Psoas muscle (tissue), 8 donors: Measurements from ENCODE around the gene DNM3. TPM values are rescaled to one million over a fixed set of nuclear protein-coding genes. Genes with fewer than 3 reads are reported as not detected.
A peak's percentile ranks its signal among the peaks of the same experiment; 100 is the strongest.

Experiments
- ATAC-seq, 4 donors: fragments of 200-7000 bp; cut with Tn5 transposase; one replicate each; pipeline ENCODE4 v1.9.1; 2020; ENCODE audit warnings: moderate library complexity in 3 of 4, mild to moderate bottlenecking in 2 of 4
- DNase-seq, 2 donors: peaks; one replicate each; pipeline ENCODE4 v3.0.0-alpha.2; 2020
- H3K27ac ChIP-seq: fragments of 200-600 bp; one replicate; pipeline ENCODE4 v1.8.0; 2022
- H3K27me3 ChIP-seq, 3 donors: fragments of 200-600 bp in 1 of 3; one replicate each; pipeline versions ENCODE4 v1.6.1 to v1.8.0; 2013 to 2022; ENCODE audit warnings: low read length in 2 of 3, mild to moderate bottlenecking in 2 of 3, moderate library complexity in 1 of 3; ENCODE audit not compliant: insufficient read depth in 3 of 3
- H3K36me3 ChIP-seq, 2 donors: fragments of 200-600 bp in 1 of 2; one replicate each; pipeline versions ENCODE4 v1.6.1 to v1.8.0; 2013 to 2022; ENCODE audit warnings: low read depth in 1 of 2, mild to moderate bottlenecking in 1 of 2, moderate library complexity in 1 of 2; ENCODE audit not compliant: insufficient read depth in 1 of 2
- H3K4me1 ChIP-seq: fragments of 200-600 bp; one replicate; pipeline ENCODE4 v1.8.0; 2022
- H3K4me3 ChIP-seq: fragments of 200-600 bp; one replicate; pipeline ENCODE4 v1.8.0; 2022; ENCODE audit warnings: mild to moderate bottlenecking
- H3K9me3 ChIP-seq: fragments of 200-600 bp; one replicate; pipeline ENCODE4 v1.8.0; 2022
- CTCF ChIP-seq: fragments of 200-600 bp; IDR thresholded peaks from one replicate; pipeline ENCODE4 v1.8.0; 2022; ENCODE audit warnings: antibody characterized with exemption
- WGBS, 3 donors: extraction: QIAGEN DNeasy Blood & Tissue Kit; methylation state at CpG; one replicate each; pipeline versions ENCODE4 v1.1.6 to v1.1.7; 2013; 5-methylcytosine and 5-hydroxymethylcytosine counted together
- intact Hi-C, 2 donors: fragments of 100-400 bp; cut with DNase I; formaldehyde crosslinking; loops; one replicate each; pipeline versions ENCODE4 v1.11.0 to v1.14.2; 2022
- polyA plus RNA-seq, 3 donors: library from polyadenylated mRNA; stranded (reverse); fragments of 200-250 nt; gene quantifications; one replicate each; pipeline ENCODE4 v1.2.3, GENCODE V29; 2013
- total RNA-seq, 4 donors: library from RNA; stranded (reverse); fragmentation: NEBNext Ultra II Directional in 2 of 4; extraction: Animal tissue kit (Norgen Biotek cat#: 25700) in 2 of 4; gene quantifications; one replicate each; pipeline versions ENCODE4 v1.2.1 to v1.2.4, GENCODE V29; 2021 to 2023
- donor health status: healthy with polysubstance abuse.
- donor health status: DM: no; HTN: no; CAD: no; lungs with moderate emphysema.
- donor health status: Bipolar disorder and iron deficiency.
- donor health status: healthy.
- donor health status: DM: yes; HTN: yes; CAD: no.
- donor health status: DM: no; HTN: no; CAD: no.
- donor health status: DM: no; HTN: no; CAD: no.
- donor health status: DM: yes; HTN: yes; CAD: no.

DNM3 gene
- total and polyA plus RNA-seq, 7 donors, result 0.31 to 1.0 (median 0.77) TPM

GRCh38 chr1:172201572-172201971 is 360.3 kb downstream of the DNM3 start:
- no peak for TF ChIP-seq CTCF
- Histone ChIP-seq H3K4me3 (no peak overlapping the region), H3K9me3 (peaks cover 13% of the 10 kb centered on the region), H3K27ac (no peak overlapping the region), H3K4me1 (no peaks in the 10 kb centered on the region), H3K36me3 (no peaks in the 10 kb centered on the region), H3K27me3 (no peaks in the 10 kb centered on the region)
- ATAC-seq, result no peak
- WGBS, 3 donors, result 61 to 85% (median 82%) methylated on average over 3 of the region's 3 CpGs
- intact Hi-C loops, result no loop called here
- DNase-seq, result no peak

DNA sequence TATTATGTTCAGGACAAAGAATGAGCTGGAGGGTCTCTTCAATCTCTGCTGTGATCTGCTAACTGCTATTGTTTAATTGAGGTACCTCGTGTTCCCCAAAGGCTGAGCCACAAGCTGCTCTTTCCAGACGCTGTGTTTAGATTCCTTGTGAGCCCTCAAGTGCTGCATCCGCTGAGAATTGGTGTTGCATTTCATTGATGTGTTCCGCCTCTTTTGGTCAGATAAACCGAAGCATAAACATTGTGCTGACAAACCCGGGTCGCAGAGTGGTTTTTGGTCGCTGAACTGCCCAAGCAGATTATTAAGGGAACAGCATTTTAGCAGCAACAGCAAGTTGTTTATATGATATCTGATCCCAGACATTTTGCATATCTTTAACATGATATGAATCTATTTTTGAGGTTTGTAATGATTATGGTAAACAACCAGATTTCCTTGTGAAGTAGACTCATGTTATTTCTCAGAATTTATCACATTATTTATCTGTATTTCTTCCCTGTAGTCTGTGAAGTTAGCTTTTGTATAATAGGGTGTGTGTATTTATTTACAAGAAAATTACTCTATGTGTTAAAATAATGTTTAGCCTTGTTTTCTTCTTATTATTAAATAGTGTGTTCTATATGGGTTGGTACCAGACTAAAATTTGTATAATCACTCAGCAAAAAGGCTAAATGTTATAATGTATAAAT is 362.0 kb downstream of the DNM3 start:
- DNase-seq, result no peak
- no peak for ATAC-seq
- Histone ChIP-seq H3K9me3 (peaks cover 3% of the 10 kb centered on the region), H3K4me3 (peak overlapping the region; percentile 2), H3K36me3 (no peaks in the 10 kb centered on the region), H3K27ac (no peak overlapping the region), H3K27me3 (no peaks in the 10 kb centered on the region), H3K4me1 (no peaks in the 10 kb centered on the region)
- WGBS, 3 donors, result 26 to 36% (median 35%) methylated on average over 8 of the region's 8 CpGs
- TF ChIP-seq CTCF, result no peak
- intact Hi-C loops, result no loop called here

- DNase-seq (no peak), ATAC-seq (no peak)
- H3K9me3 ChIP-seq, result peaks cover 3% of the 10 kb centered on the region
- no peak for TF ChIP-seq CTCF
- no peak overlapping the region for H3K4me3 ChIP-seq
- no peaks in the 10 kb centered on the region for H3K4me1 ChIP-seq
- no peaks in the 10 kb centered on the region for H3K36me3 ChIP-seq
- intact Hi-C loops, result no loop called here
- H3K27ac ChIP-seq, result no peak overlapping the region
- H3K27me3 ChIP-seq, result no peaks in the 10 kb centered on the region
Measured at GRCh38 chr1:172203902-172204301, 362.6 kb downstream of the DNM3 start.

- Histone ChIP-seq H3K4me3 (no peak overlapping the region), H3K27me3 (no peaks in the 10 kb centered on the region), H3K27ac (no peak overlapping the region), H3K9me3 (no peaks in the 10 kb centered on the region), H3K4me1 (no peaks in the 10 kb centered on the region), H3K36me3 (no peaks in the 10 kb centered on the region)
- intact Hi-C loops, result no loop called here
- DNase-seq (no peak), ATAC-seq (no peak)
- no peak for TF ChIP-seq CTCF
Measured at GRCh38 chr1:172206256-172206655, 365.0 kb downstream of the DNM3 start.

DNA sequence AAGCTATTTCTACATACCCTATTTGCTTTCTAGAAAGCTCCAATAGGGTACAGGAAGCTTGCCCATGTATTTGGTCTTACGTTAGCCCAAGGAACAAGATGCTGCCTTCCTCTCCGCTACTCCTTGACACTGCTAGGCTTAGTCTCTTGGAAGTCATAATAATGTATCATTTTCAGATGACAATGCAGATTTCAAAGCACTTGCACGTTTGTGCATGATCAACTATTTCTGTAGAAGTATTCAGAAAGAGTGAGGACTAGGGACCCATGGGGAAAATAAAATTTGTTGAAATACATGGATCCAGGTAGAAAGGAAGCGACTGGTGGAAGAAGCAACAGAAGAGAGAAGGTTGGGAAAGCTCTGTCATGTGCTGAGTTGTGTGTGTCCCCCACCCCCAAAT is 367.3 kb downstream of the DNM3 start:
- 86 to 92% (median 89%) methylated on average over 4 of the region's 4 CpGs for WGBS, 3 donors
- DNase-seq, result no peak
- no peaks in the 10 kb centered on the region for H3K36me3 ChIP-seq
- no peak for TF ChIP-seq CTCF
- H3K27ac ChIP-seq, result no peak overlapping the region
- no peak for ATAC-seq
- H3K4me3 ChIP-seq, result no peak overlapping the region
- H3K4me1 ChIP-seq, result no peaks in the 10 kb centered on the region
- H3K9me3 ChIP-seq, result no peaks in the 10 kb centered on the region
- intact Hi-C loops, result no loop called here
- no peaks in the 10 kb centered on the region for H3K27me3 ChIP-seq
